GM12865 (cell line): ENCODE data around the gene C14orf132.

Source experiments
- DNase-seq: peaks from one replicate; pipeline ENCODE4 v3.0.0; 2010; ENCODE audit warnings: low read depth
- H3K4me3 ChIP-seq: 2 replicates; pipeline ENCODE4 v1.5.1; 2011; ENCODE audit warnings: mild to moderate bottlenecking, low read depth, low read length, control low read depth
- CTCF ChIP-seq: IDR thresholded peaks from 2 replicates; pipeline ENCODE4 v1.5.1; 2011; ENCODE audit warnings: low read length, control low read depth, low read depth, inconsistent platforms; ENCODE audit not compliant: insufficient read depth; ENCODE audit errors: missing control alignments

C14orf132 gene

GRCh38 chr14:96082420-96083300, 43.5 kb downstream of the C14orf132 start:
- DNase-seq, result no peak
- no peak overlapping the region for H3K4me3 ChIP-seq
- no peak for TF ChIP-seq CTCF

GRCh38 chr14:96083667-96084320, 44.6 kb downstream of the C14orf132 start:
- no peak for TF ChIP-seq CTCF
- H3K4me3 ChIP-seq, result no peak overlapping the region
- no peak for DNase-seq

- H3K4me3 ChIP-seq, result no peak overlapping the region
- DNase-seq, result no peak
- no peak for TF ChIP-seq CTCF
These were observed 45.6 kb downstream of the C14orf132 start for GRCh38 chr14:96084796-96085195.

GRCh38 chr14:96085369-96085768, 46.2 kb downstream of the C14orf132 start:
- no peak for TF ChIP-seq CTCF
- no peak overlapping the region for H3K4me3 ChIP-seq
- DNase-seq, result no peak

GRCh38 chr14:96086032-96086431, 46.9 kb downstream of the C14orf132 start:
- no peak overlapping the region for H3K4me3 ChIP-seq
- TF ChIP-seq CTCF, result no peak
- no peak for DNase-seq

GRCh38 chr14:96086574-96087077, 47.5 kb downstream of the C14orf132 start:
- no peak overlapping the region for H3K4me3 ChIP-seq
- no peak for DNase-seq
- no peak for TF ChIP-seq CTCF
